Activated CD8-positive, alpha-beta T cell treated with anti-CD3 and anti-CD28 coated beads for 36 hours (primary cell): ENCODE data around the gene LYRM7. TPM values are rescaled to one million over a fixed set of nuclear protein-coding genes. Genes with fewer than 3 reads are reported as not detected.

ENCODE experiments used
- ATAC-seq: fragments of 200-7000 bp; cut with Tn5 transposase; one replicate; pipeline ENCODE4 v1.10.0; 2021; ENCODE audit warnings: mild to moderate bottlenecking, moderate library complexity
- CTCF ChIA-PET: fragments of 350-600 bp; sonication (Branson Sonifier 250); formaldehyde crosslinking; loops from one replicate; lab custom pipeline; 2021; ENCODE audit warnings: antibody characterized with exemption; lab: Charles Lee
- POLR2A ChIA-PET: fragments of 350-600 bp; sonication (Branson Sonifier 250); formaldehyde crosslinking; loops from one replicate; lab custom pipeline; 2021; ENCODE audit warnings: antibody characterized with exemption; lab: Charles Lee
- DNase-seq: peaks from one replicate; pipeline ENCODE4 v3.0.0-alpha.2; 2020
- H3K27ac Mint-ChIP-seq: one replicate; pipeline ENCODE4 v1.8.0; 2021; ENCODE audit warnings: mild to moderate bottlenecking, mixed read lengths
- H3K27me3 Mint-ChIP-seq: one replicate; pipeline ENCODE4 v1.8.0; 2021; ENCODE audit warnings: mixed read lengths
- H3K36me3 Mint-ChIP-seq: one replicate; pipeline ENCODE4 v1.8.0; 2021; ENCODE audit warnings: low read depth, mixed read lengths
- H3K4me1 Mint-ChIP-seq: one replicate; pipeline ENCODE4 v1.8.0; 2021; ENCODE audit warnings: low read depth, mixed read lengths
- H3K4me3 Mint-ChIP-seq: one replicate; pipeline ENCODE4 v1.8.0; 2021; ENCODE audit warnings: mild to moderate bottlenecking, moderate library complexity, mixed read lengths
- H3K9me3 Mint-ChIP-seq: one replicate; pipeline ENCODE4 v1.8.0; 2021; ENCODE audit warnings: mixed read lengths
- intact Hi-C: fragments of 100-400 bp; cut with micrococcal nuclease; formaldehyde crosslinking; loops from one replicate; pipeline ENCODE4 v1.10.0; 2022
- total RNA-seq, 2 experiments: library from RNA; stranded (reverse); gene quantifications; one replicate each; pipeline ENCODE4 v1.2.3, GENCODE V29; 2021
- TF ChIP-seq, protein P1 (sequence below): fragments of 200-600 bp; IDR thresholded peaks from one replicate; pipeline ENCODE4 v1.8.0; 2022; ENCODE audit warnings: antibody characterized with exemption, mild to moderate bottlenecking

Gene LYRM7
- total RNA-seq, 2 experiments from 2014 or later = 23.2 to 24.0 TPM

DNA sequence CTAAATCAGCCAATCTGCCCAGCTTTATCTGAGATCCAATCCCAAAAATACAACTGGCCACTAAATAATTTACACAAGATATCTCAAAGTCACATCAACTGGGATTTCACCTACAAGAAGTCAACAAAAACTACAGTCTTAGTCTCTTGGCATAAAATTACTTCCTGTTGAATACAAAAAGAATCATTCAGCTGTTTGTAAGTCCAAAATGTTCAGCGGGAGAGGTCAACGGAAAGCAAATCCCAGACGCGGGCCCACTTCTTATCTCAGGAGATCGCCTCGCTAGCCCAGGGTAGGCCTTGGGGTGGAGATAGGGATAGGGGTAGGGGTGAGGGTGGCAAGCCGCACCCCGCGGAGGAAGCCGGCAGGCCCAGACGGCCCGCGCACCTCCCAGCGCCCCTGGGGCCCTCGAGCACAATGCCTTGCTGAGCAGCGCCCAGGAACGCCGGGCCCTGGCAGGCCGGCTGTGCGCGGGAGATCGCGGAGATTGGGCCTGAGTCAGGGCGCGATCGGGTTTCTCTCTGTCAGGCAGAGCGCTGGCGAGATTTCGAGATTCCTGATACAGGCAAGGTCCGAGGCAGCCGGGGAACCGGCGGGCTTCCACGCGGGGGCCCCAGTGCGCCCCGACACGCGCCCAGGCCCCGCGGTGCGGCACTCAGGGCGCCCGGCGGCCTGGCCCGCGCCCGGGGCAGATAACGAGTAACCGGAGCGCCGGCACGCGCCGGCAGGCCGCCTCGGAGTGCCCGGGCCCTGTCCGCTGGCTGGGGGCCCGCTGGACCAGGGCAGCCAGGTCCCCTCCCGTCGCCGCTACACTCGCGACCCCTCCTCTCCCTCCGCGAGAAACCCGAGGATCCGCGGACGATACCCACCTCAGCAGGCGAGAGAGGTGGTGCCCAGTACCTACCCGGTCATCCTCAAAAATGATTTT is 6.3 kb upstream of the LYRM7 start:
- H3K27me3 Mint-ChIP-seq = no peaks in the 10 kb centered on the region
- TF ChIP-seq, protein P1, sequence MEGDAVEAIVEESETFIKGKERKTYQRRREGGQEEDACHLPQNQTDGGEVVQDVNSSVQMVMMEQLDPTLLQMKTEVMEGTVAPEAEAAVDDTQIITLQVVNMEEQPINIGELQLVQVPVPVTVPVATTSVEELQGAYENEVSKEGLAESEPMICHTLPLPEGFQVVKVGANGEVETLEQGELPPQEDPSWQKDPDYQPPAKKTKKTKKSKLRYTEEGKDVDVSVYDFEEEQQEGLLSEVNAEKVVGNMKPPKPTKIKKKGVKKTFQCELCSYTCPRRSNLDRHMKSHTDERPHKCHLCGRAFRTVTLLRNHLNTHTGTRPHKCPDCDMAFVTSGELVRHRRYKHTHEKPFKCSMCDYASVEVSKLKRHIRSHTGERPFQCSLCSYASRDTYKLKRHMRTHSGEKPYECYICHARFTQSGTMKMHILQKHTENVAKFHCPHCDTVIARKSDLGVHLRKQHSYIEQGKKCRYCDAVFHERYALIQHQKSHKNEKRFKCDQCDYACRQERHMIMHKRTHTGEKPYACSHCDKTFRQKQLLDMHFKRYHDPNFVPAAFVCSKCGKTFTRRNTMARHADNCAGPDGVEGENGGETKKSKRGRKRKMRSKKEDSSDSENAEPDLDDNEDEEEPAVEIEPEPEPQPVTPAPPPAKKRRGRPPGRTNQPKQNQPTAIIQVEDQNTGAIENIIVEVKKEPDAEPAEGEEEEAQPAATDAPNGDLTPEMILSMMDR = no peak
- intact Hi-C loops = loop anchor here (1.0 kb wide), 1 partner anchor 88 kb away; no protein-coding TSS in a partner anchor
- H3K4me1 Mint-ChIP-seq = peaks cover 38% of the 10 kb centered on the region
- H3K36me3 Mint-ChIP-seq = peaks cover 46% of the 10 kb centered on the region
- CTCF ChIA-PET = interaction anchor here (0.9 to 3.5 kb wide), 5 partner anchors 100 to 335 kb away, joined by 3 to 16 read pairs (median 3); partner anchors contain the start of gene CDC42SE2
- POLR2A ChIA-PET = interaction anchor here (0.6 to 7.1 kb wide), 14 partner anchors 86 to 249 kb away, joined by 3 to 59 read pairs (median 4); partner anchors contain the start of gene CDC42SE2
- peak overlapping the region; percentile 98 for H3K4me3 Mint-ChIP-seq
- no peaks in the 10 kb centered on the region for H3K9me3 Mint-ChIP-seq
- H3K27ac Mint-ChIP-seq = peak overlapping the region; percentile 98
- DNase-seq (peak; percentile 67), ATAC-seq (peak; percentile 57)

DNA sequence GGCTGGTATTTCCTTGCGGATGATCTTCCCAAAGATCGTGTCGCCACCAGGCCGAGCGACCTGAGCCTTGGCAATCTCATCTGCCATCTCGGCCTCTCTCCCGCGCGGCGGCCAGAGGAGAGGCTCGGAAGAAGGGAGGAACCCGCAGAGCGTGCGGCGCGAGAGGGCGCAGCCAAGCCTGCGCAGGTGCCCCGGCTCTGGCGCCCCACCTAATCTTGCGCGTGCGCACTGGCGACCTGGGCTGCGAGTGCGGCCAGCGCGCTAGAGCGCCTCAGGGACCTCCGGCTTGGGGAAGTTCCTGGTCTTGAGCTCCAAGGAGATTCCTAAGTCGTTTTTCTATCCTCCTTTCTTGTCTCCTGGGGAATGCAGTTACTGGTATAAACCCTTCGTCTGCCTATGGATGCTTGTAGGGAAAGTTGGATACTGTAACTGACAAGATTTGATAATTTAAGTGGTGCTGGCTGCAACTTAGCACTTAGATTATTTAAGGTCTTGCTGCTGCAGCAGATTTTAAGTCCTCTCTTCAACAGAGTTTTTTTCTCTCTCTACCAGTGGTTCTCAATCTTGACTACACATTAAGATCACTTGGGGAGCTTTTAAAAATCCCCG is 5.5 kb upstream of the LYRM7 start, which contains the start of gene HINT1:
TSS of gene HINT1 (minus strand) at position 138 of the 609 bp plus-strand sequence. CDS start at position 87, 51 bp downstream.
- peak; percentile 90 for ATAC-seq
- peaks cover 39% of the 10 kb centered on the region for H3K36me3 Mint-ChIP-seq
- ChIA-PET CTCF (interaction anchor here (0.6 to 1.8 kb wide), 4 partner anchors 11 to 217 kb away, joined by 3 to 7 read pairs (median 4); partner anchors contain the start of gene CDC42SE2), POLR2A (interaction anchor here (0.6 to 1.8 kb wide), 9 partner anchors 87 to 229 kb away, joined by 3 to 10 read pairs (median 5); partner anchors contain the start of gene CDC42SE2)
- H3K4me1 Mint-ChIP-seq = peaks cover 38% of the 10 kb centered on the region
- peak within 1 kb of the TSS; percentile 98 for H3K4me3 Mint-ChIP-seq
- TF ChIP-seq, protein P1 = no peak
- H3K27me3 Mint-ChIP-seq = no peaks in the 10 kb centered on the region
- peak within 1 kb of the TSS; percentile 98 for H3K27ac Mint-ChIP-seq
- peak; percentile 94 for DNase-seq
- intact Hi-C loops = loop anchor here (1.0 kb wide), 1 partner anchor 87 kb away; no protein-coding TSS in a partner anchor
- no peaks in the 10 kb centered on the region for H3K9me3 Mint-ChIP-seq

DNA sequence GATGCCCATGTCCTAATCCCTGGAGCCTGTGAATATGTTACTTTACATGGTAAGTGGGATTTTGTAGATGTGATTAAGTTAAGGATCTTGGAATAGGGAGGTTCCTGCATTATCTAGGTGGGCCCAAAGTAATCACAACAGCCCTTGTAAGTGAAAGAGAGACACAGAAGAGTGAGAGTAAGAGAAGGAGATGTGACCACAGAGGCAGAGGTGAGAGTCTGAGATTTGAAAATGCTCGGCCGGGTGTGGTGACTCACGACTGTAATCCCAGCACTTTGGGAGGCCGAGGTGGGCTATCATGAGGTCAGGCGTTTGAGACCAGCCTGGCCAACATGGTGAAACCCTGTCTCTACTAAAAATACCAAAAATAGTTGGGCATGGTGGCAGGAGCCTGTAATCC is 3.1 kb upstream of the LYRM7 start:
- Mint-ChIP-seq H3K36me3 (peaks cover 16% of the 10 kb centered on the region), H3K4me3 (no peak overlapping the region), H3K27ac (no peak overlapping the region), H3K27me3 (no peaks in the 10 kb centered on the region), H3K4me1 (peaks cover 30% of the 10 kb centered on the region), H3K9me3 (no peaks in the 10 kb centered on the region)
- intact Hi-C loops = no loop called here
- TF ChIP-seq, protein P1 = no peak
- CTCF ChIA-PET = no interaction called here
- ATAC-seq (no peak), DNase-seq (no peak)
- POLR2A ChIA-PET = interaction anchor here (0.9 to 1.3 kb wide), 3 partner anchors 41 to 188 kb away, joined by 3 read pairs; no protein-coding TSS in a partner anchor

DNA sequence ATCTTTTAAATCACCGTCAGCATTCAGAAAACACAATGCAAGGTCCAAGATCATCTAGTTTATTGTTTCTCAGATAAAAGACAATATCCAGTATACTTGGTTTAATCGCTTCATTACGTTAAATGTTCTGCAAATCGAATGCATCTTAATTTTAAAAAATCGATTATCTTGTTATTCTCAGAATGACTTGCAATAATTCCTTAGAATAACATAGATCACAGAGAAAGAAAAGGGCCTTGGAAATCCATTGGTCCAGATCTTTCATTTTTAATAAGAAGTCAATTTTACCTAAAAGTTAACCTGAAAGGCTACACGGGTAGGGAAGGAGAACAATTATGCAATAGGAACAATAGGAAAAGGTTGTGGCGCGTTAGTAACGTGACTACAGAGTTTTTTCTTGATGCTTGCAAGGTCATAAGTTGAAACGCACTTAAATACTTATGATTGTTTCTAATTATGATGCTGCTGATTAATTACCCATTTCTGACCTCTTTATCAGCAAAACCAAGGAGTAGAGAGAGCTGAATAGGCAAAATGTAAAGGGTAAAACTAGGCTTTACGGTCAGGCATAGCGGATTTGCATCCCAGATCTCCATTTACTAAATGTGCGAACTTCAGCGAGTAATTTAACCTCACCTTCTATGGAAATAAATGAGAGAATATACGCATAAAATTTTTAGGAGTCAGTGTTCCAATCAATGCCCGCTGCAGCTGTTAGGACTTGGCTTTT is 769 bp upstream of the LYRM7 start:
- ATAC-seq = no peak
- Mint-ChIP-seq H3K9me3 (no peaks in the 10 kb centered on the region), H3K4me1 (peaks cover 40% of the 10 kb centered on the region), H3K36me3 (peaks cover 5% of the 10 kb centered on the region), H3K27ac (peak overlapping the region; percentile 96), H3K27me3 (no peaks in the 10 kb centered on the region), H3K4me3 (peak overlapping the region; percentile 98)
- TF ChIP-seq, protein P1 = no peak
- POLR2A ChIA-PET = interaction anchor here (0.7 to 1.0 kb wide), 2 partner anchors 93 to 100 kb away, joined by 4 to 5 read pairs; partner anchors contain the start of gene CDC42SE2
- DNase-seq = no peak
- CTCF ChIA-PET = no interaction called here
- intact Hi-C loops = loop anchor here (2.0 to 5.0 kb wide), 3 partner anchors 39 to 212 kb away; no protein-coding TSS in a partner anchor
